GM23338 (cell line): ENCODE results near the gene LRCH3. TPM values are rescaled to one million over a fixed set of nuclear protein-coding genes. Genes with fewer than 3 reads are reported as not detected.

Source experiments
- ATAC-seq: fragments of 200-7000 bp; cut with Tn5 transposase; 3 replicates; pipeline ENCODE4 v1.9.1; 2020
- DNase-seq: peaks from one replicate; pipeline ENCODE4 v3.0.0-alpha.2; 2015; ENCODE audit warnings: low spot score
- H2AFZ ChIP-seq: fragments of 200-600 bp; sonication (generic); 2 replicates; pipeline ENCODE4 v1.8.0; 2016; ENCODE audit warnings: antibody characterized with exemption, mild to moderate bottlenecking, moderate library complexity
- H3F3A ChIP-seq: fragments of 200-600 bp; sonication (generic); replicated peaks from 2 replicates; pipeline ENCODE4 v1.8.0; 2017; ENCODE audit warnings: antibody characterized with exemption, mixed run types, low read depth
- H3K27ac ChIP-seq: fragments of 200-600 bp; sonication (generic); 2 replicates; pipeline ENCODE4 v1.6.1; 2016; ENCODE audit warnings: low read depth
- H3K27me3 ChIP-seq: fragments of 200-600 bp; sonication (generic); 2 replicates; pipeline ENCODE4 v1.8.0; 2016; ENCODE audit warnings: mild to moderate bottlenecking, mixed run types, moderate library complexity; ENCODE audit not compliant: insufficient read depth
- H3K36me3 ChIP-seq: fragments of 200-600 bp; sonication (generic); 2 replicates; pipeline ENCODE4 v1.8.0; 2016; ENCODE audit warnings: mild to moderate bottlenecking; ENCODE audit not compliant: insufficient read depth
- H3K4me1 ChIP-seq: fragments of 200-600 bp; sonication (generic); 2 replicates; pipeline ENCODE4 v1.8.0; 2016; ENCODE audit warnings: mild to moderate bottlenecking, moderate library complexity; ENCODE audit not compliant: insufficient read depth
- H3K4me2 ChIP-seq: fragments of 200-600 bp; sonication (generic); 2 replicates; pipeline ENCODE4 v1.7.1; 2017; ENCODE audit warnings: mixed run types
- H3K4me3 ChIP-seq: fragments of 200-600 bp; sonication (generic); 2 replicates; pipeline ENCODE4 v1.6.1; 2016; ENCODE audit warnings: mixed run types
- H3K79me2 ChIP-seq: fragments of 200-600 bp; sonication (generic); replicated peaks from 2 replicates; pipeline ENCODE4 v1.8.0; 2017; ENCODE audit warnings: mild to moderate bottlenecking; ENCODE audit not compliant: insufficient read depth
- H3K9me2 ChIP-seq: fragments of 200-600 bp; sonication (generic); 2 replicates; pipeline ENCODE4 v1.8.0; 2017; ENCODE audit not compliant: insufficient read depth
- H4K20me1 ChIP-seq: fragments of 200-600 bp; sonication (generic); replicated peaks from 2 replicates; pipeline ENCODE4 v1.8.0; 2017; ENCODE audit warnings: mild to moderate bottlenecking; ENCODE audit not compliant: insufficient read depth
- H3K27ac Mint-ChIP-seq: 2 replicates; pipeline ENCODE4 v1.8.0; 2020; ENCODE audit warnings: inconsistent platforms, mild to moderate bottlenecking, moderate library complexity, mixed read lengths
- H3K27me3 Mint-ChIP-seq: 3 replicates; pipeline ENCODE4 v1.8.0; 2022; ENCODE audit warnings: low read depth, mild to moderate bottlenecking, moderate library complexity, mixed read lengths, inconsistent platforms; ENCODE audit not compliant: insufficient read depth, poor library complexity
- H3K36me3 Mint-ChIP-seq: 3 replicates; pipeline ENCODE4 v1.8.0; 2021; ENCODE audit warnings: low read depth, mild to moderate bottlenecking, inconsistent platforms, moderate library complexity, mixed read lengths
- H3K4me1 Mint-ChIP-seq: 3 replicates; pipeline ENCODE4 v1.8.0; 2020; ENCODE audit warnings: mild to moderate bottlenecking, inconsistent platforms, mixed read lengths
- H3K4me3 Mint-ChIP-seq: 3 replicates; pipeline ENCODE4 v1.8.0; 2021; ENCODE audit warnings: moderate library complexity, mild to moderate bottlenecking, inconsistent platforms, mixed read lengths
- H3K9me3 Mint-ChIP-seq: 3 replicates; pipeline ENCODE4 v1.8.0; 2020; ENCODE audit warnings: moderate library complexity, mild to moderate bottlenecking, inconsistent platforms, mixed read lengths
- CREB1 ChIP-seq: fragments of 250-450 bp; sonication (Bioruptor Pico); IDR thresholded peaks from 2 replicates; pipeline ENCODE4 v1.5.0; 2020; ENCODE audit warnings: low read depth, mild to moderate bottlenecking, moderate library complexity
- CTCF ChIP-seq, 2 experiments: fragments of 200-600 bp in 1 of 2; sonication (generic) in 1 of 2; conservative IDR thresholded peaks; 2 replicates each; pipeline versions ENCODE4 v1.5.1 to v1.6.1; 2016 to 2017; ENCODE audit warnings: antibody characterized with exemption in 2 of 2, low read depth in 2 of 2, mild to moderate bottlenecking in 2 of 2, moderate library complexity in 1 of 2
- ETS1 ChIP-seq: IDR thresholded peaks from 2 replicates; pipeline ENCODE4 v1.6.1; 2016; ENCODE audit warnings: antibody characterized with exemption
- EZH2 ChIP-seq: fragments of 200-600 bp; sonication (generic); IDR thresholded peaks from one replicate; pipeline ENCODE4 v1.8.0; 2017; ENCODE audit warnings: antibody characterized with exemption, mild to moderate bottlenecking, low read depth; ENCODE audit not compliant: unreplicated experiment
- EZH2phosphoT487 ChIP-seq: fragments of 200-600 bp; sonication (generic); IDR thresholded peaks from one replicate; pipeline ENCODE4 v1.8.1; 2018; ENCODE audit warnings: antibody characterized with exemption; ENCODE audit not compliant: unreplicated experiment
- NANOG ChIP-seq: IDR thresholded peaks from 2 replicates; pipeline ENCODE4 v1.6.1; 2016; ENCODE audit warnings: antibody characterized with exemption, borderline replicate concordance
- STAT1 ChIP-seq: IDR thresholded peaks from one replicate; pipeline ENCODE4 v1.6.1; 2016; ENCODE audit warnings: antibody characterized with exemption; ENCODE audit not compliant: unreplicated experiment
- ZNF114 ChIP-seq: fragments of 250-450 bp; sonication (Bioruptor Pico); IDR thresholded peaks from 2 replicates; pipeline ENCODE4 v1.5.0; 2020; ENCODE audit warnings: mild to moderate bottlenecking, moderate library complexity
- ZNF331 ChIP-seq: fragments of 250-450 bp; sonication (Bioruptor Pico); IDR thresholded peaks from 2 replicates; pipeline ENCODE4 v1.5.0; 2020; ENCODE audit warnings: low read depth, mild to moderate bottlenecking, moderate library complexity
- polyA plus RNA-seq: library from polyadenylated mRNA; unstranded; fragments of >200 nt; fragmentation: Nextera tagmentation; extraction: Ambion mirVana; gene quantifications from 2 replicates; pipeline ENCODE4 v1.2.1, GENCODE V29; 2016
- total RNA-seq: library from RNA; depleted of rRNA; stranded (reverse); fragments of >200 nt; shearing (Covaris generic); gene quantifications from 2 replicates; pipeline ENCODE4 v1.2.3, GENCODE V29; 2014

Gene LRCH3
- total and polyA plus RNA-seq, 2 experiments from 2014 or later: 22.9 to 60.0 TPM

GRCh38 chr3:197873329-197873728 is 82.3 kb downstream of the LRCH3 start (continued):
- no peak for TF ChIP-seq ETS1

- Histone ChIP-seq H3K36me3 (peaks cover 27% of the 10 kb centered on the region), H3K27me3 (no peaks in the 10 kb centered on the region), H3K79me2 (no peaks in the 10 kb centered on the region), H3K4me3 (no peak overlapping the region), H3K4me2 (no peak overlapping the region), H4K20me1 (no peaks in the 10 kb centered on the region), H2AFZ (no peak overlapping the region), H3K4me1 (no peaks in the 10 kb centered on the region), H3F3A (no peaks in the 10 kb centered on the region), H3K9me2 (no peaks in the 10 kb centered on the region), H3K27ac (no peak overlapping the region)
- TF ChIP-seq NANOG: no peak
- TF ChIP-seq EZH2phosphoT487: no peak
- no peak for TF ChIP-seq ETS1
- no peak for TF ChIP-seq EZH2
- TF ChIP-seq CREB1 (CRISPR knock-in tag): no peak
- TF ChIP-seq ZNF114 (CRISPR knock-in tag): no peak
- peaks cover 22% of the 10 kb centered on the region for H3K9me3 Mint-ChIP-seq
- no peak for DNase-seq
- ATAC-seq: no peak
- no peak overlapping the region for H3K27ac Mint-ChIP-seq
- H3K27me3 Mint-ChIP-seq: peaks cover 5% of the 10 kb centered on the region
- no peak overlapping the region for H3K4me3 Mint-ChIP-seq
- peaks cover 4% of the 10 kb centered on the region; the same call in 1 of the 3 replicates for H3K4me1 Mint-ChIP-seq
- peaks cover 67% of the 10 kb centered on the region for H3K36me3 Mint-ChIP-seq
Observed at GRCh38 chr3:197874064-197874463, 83.0 kb downstream of the LRCH3 start.

- H2AFZ ChIP-seq: no peak overlapping the region
- H3K27ac ChIP-seq: no peak overlapping the region
- H3K4me3 Mint-ChIP-seq: no peak overlapping the region
- H3K36me3 Mint-ChIP-seq: peaks cover 70% of the 10 kb centered on the region
- DNase-seq (no peak), ATAC-seq (no peak)
- H3K79me2 ChIP-seq: no peaks in the 10 kb centered on the region
- H3K9me2 ChIP-seq: no peaks in the 10 kb centered on the region
- no peak overlapping the region for H3K4me3 ChIP-seq
- no peaks in the 10 kb centered on the region for H3K27me3 ChIP-seq
- H3K36me3 ChIP-seq: peaks cover 27% of the 10 kb centered on the region
- H3K27ac Mint-ChIP-seq: no peak overlapping the region
- H3K4me1 Mint-ChIP-seq: peaks cover 4% of the 10 kb centered on the region; the same call in 1 of the 3 replicates
- no peaks in the 10 kb centered on the region for H4K20me1 ChIP-seq
- no peaks in the 10 kb centered on the region for H3F3A ChIP-seq
- H3K4me2 ChIP-seq: no peak overlapping the region
- H3K9me3 Mint-ChIP-seq: peaks cover 22% of the 10 kb centered on the region
- H3K27me3 Mint-ChIP-seq: peaks cover 5% of the 10 kb centered on the region
- H3K4me1 ChIP-seq: 0 out of 2 replicates have a peak, but pooled peaks cover under 1% of the 10 kb centered on the region
- TF ChIP-seq ETS1 (no peak), STAT1 (no peak), CTCF (conservative IDR thresholded peaks at IDR 0.05; ENCODE audit: low read depth in 2 of 2) (no peak), NANOG (no peak), ZNF114 (CRISPR knock-in tag) (no peak), ZNF331 (CRISPR knock-in tag) (no peak)
Observed at GRCh38 chr3:197874653-197875052, 83.6 kb downstream of the LRCH3 start.
